Forelimb muscle (tissue), 1 donor: Measurements from ENCODE around the gene RAP1GAP. TPM values are rescaled to one million over a fixed set of nuclear protein-coding genes. Genes with fewer than 3 reads are reported as not detected.

Source experiments
- DNase-seq: peaks from one replicate; pipeline ENCODE4 v3.0.0-alpha.2; 2013; ENCODE audit warnings: low read depth
- polyA plus RNA-seq: library from polyadenylated mRNA; unstranded; fragments of 120-200 nt; gene quantifications from one replicate; pipeline ENCODE4 v1.2.1, GENCODE V29; 2013; ENCODE audit not compliant: insufficient read length

RAP1GAP gene
- polyA plus RNA-seq, result 1.7 TPM

- DNase-seq, result no peak
Measured at GRCh38 chr1:21669258-21670058, at the start of gene RAP1GAP. RAP1GAP (minus strand) TSS chr1:21669357; CDS start chr1:21620032, 49,325 bp downstream.

- DNase-seq, result no peak
Measured at GRCh38 chr1:21716169-21716568, 47.0 kb upstream of the RAP1GAP start.

GRCh38 chr1:21707891-21708290 is 38.7 kb upstream of the RAP1GAP start:
- DNase-seq, result no peak

- no peak for DNase-seq
Measured at GRCh38 chr1:21707086-21707840, 38.1 kb upstream of the RAP1GAP start.

GRCh38 chr1:21706151-21706835 is 37.1 kb upstream of the RAP1GAP start:
- DNase-seq, result no peak

DNA sequence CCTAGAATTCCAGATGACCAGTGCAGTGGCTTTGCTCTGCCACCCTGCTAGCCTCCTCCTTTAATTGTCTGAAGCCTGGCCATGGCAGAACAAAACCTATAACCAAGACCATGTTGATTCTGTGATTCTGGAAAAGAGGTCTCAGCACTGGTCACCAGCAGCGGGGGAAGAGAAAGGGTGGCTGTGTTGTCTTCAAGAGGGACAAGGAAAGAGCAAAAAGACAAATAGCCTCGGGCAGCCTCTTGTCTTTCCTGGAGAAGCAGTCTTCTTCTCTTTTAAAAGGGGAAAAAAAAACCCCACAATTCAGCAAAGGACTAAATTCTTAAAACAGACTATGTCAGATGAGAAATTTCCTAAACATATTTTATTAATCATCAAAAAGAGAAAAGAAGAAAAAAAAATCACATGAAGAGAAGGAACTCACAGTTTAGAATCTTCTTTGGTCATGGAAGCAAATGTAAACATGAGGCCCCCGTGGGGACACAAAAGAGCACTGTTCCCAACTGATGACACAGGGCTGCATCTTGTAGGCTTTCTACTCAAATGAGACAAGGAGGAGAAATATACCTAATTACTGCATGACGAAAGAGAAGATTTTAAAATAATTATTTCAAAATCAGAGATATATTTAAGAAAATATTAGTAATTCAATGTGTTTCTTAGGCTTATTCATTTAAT is 36.3 kb upstream of the RAP1GAP start:
- no peak for DNase-seq

DNA sequence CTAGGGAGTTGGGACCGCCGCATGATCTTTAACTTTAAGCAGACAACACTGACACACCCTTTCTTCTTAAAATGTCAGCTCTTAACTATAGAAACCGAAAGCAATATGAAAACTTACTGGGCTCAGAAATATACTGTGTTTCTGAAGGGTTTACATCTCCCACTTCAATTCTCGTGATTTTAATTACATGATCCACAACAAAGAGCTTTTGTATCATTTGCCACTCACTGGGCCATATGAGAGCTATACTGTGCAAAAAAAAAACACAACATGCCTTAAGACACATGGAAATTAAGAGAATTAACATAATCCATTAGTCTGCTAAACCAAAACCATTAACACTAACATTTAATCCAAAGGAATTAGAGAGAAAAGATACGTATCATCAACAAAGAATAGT is 35.0 kb upstream of the RAP1GAP start:
- no peak for DNase-seq

DNA sequence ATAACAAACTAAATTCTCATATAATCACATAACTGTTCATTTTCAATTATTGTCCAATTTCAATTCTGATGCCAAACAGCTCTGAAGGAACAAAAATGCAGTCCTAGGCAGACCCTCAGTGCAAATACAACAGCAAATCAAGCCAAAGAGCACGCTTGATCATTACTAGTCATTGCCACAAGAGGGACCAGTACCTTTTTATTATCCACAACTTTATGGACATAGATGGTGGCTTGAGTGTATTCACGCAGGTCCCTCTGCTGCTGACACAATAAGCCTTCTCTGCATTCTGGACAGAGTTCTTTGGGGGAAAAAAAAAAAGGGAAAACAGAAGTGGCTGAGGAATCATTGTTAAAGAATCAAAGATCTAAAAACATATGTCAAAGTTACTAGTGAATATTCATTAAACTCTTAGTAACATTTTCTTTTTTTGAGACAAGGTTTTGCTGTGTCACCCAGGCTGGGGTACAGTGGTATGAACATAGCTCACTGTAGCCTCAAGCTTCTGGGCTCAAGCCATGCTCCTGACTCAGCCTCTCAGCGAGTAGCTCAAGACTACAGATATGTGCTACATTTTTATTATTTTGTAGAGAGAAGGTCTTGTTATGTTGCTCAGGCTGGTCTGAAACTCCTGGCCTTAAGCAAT is 34.3 kb upstream of the RAP1GAP start:
- DNase-seq, result no peak

DNA sequence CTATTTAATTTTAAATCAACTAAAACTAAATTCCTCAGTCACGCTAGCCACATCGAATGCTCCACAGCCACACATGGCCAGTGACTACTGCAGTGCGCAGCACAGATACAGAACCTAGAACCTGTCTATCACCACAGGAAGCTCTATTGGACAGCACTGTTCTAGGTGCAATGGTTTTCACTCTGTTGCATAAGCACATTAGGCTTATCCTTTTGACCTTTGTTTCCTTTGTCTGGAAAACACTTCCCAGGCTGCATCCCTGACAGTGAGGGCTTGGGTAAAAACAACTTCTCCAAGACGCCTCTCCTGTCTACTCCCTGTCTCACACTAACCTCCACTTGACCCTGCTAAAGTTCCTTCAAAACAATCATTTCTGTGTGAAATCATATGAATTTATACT is 33.6 kb upstream of the RAP1GAP start:
- DNase-seq, result no peak

GRCh38 chr1:21701401-21701800 is 32.2 kb upstream of the RAP1GAP start:
- no peak for DNase-seq

DNA sequence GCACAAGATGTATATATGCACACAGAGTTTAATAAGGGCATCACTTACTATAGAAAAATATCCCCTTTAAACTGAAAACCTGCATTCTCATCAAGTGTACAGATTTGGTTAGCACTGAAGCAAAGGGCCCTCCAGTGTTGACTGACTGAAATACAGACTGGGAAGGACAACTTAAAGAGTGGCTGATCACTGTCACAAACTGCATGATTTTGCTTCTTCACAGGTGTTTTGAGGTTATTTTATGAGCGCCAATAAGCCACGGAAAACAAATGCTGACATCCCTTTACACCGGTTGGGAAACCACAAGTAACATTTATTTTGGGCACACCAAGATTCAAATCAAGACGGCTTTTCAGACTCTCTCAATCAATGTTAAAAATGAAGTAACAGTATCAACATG is 30.9 kb upstream of the RAP1GAP start:
- DNase-seq, result no peak

- no peak for DNase-seq
Measured at GRCh38 chr1:21696931-21697330, 27.8 kb upstream of the RAP1GAP start.

DNA sequence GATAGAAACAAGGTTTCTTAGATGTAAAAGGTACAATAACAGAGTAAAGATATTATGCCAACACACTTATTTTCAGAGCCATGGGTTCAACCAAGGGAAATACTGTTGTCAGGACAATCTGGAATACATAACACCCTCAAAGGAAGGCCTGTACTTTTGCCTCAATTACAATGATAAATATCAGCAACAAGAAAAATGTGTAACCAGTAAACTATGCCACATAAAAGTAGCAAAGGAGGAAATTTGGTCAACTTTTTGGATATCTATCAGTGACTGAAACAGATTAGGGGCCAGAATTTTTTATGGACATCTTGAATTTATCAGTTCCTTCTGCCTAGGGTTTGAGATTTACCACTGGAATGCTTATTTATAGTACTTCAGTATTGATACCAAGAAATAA is 24.6 kb upstream of the RAP1GAP start:
- DNase-seq, result no peak

DNA sequence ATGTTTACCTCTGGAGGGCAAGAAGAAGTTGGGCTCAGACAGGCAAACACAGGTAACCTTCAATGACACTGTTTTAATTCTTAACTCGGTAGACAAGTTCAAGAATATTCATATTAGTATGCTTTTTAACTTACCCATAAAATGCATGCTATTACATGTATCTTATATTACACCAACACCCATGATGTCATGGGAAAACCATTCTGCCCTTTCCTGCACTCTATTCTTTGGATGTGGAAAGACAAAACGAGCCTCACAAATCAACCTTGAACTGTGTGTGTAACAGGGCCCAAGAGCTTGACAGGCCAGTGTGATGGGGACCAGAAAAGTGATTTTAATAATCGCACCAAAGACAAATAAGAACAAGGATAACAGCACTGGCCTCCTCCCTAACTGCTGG is 22.6 kb upstream of the RAP1GAP start:
- DNase-seq, result no peak

GRCh38 chr1:21689661-21690372 is 20.7 kb upstream of the RAP1GAP start:
- DNase-seq, result no peak

DNA sequence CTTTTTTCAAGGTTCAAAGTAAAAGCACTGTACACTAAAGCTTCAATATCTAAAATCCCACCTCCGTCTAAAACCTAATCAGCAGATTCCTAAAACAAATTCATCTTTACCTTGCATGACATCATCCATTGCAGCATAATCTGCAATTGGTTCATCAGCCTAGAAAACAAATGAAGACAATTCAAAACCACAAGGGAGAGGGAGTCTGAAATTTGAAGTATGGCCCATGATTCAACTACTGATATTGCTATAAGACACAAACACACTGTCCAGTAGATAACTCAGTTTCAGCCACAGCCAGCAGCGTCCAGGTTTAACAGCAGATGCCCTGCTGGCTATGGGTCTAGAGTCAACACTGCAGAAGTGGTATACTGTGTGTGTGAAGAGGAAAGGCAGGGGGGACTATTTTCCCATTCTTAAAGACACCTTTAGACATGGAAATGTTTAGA is 17.9 kb upstream of the RAP1GAP start:
- DNase-seq, result no peak

GRCh38 chr1:21685946-21686678 is 17.0 kb upstream of the RAP1GAP start:
- DNase-seq, result no peak

DNA sequence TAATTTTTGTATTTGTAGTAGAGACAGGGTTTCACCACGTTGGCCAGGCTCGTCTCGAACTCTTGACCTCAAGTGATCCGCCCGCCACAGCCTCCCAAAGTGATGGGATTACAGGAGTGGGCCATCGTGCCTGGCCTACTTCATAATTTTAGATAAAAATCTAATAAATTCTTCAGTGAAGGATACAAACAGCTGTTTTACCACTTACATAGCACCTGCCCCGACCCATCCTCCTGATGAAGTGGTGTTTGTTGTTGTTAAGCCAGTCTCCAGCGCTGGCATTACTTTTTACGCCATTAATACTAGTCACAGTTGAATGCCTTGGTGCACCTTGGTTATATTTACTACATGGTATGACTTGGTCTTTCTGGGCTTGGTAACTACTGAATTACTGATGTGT is 12.3 kb upstream of the RAP1GAP start:
- no peak for DNase-seq

DNA sequence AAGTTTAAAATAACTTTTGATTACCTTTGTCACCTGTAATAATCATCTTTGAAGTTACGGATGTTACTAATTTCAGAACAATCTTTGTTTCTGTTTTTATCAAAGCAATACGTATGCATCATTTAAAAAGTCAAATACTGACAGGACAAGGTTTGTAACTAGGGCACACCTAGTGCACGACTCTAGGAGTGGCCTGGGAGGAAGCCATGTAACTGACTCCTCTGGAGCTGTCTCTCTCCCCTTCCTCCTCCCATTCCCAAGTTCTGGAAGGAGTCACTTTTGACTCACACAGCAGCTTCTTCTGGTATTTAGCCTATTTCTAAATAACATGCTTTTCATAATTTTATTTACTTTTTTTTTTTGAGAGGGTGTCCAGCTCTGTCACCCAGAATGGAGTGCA is 11.8 kb upstream of the RAP1GAP start:
- DNase-seq, result no peak

- DNase-seq, result no peak
Measured at GRCh38 chr1:21680381-21680780, 11.2 kb upstream of the RAP1GAP start.
